Fibroblast of lung (primary cell): ENCODE measurements around the gene RPL35A. TPM values are rescaled to one million over a fixed set of nuclear protein-coding genes. Genes with fewer than 3 reads are reported as not detected.
"Not testable (repeated sequence)": the region's sequence is repeated elsewhere in the genome, so short reads cannot be mapped to it uniquely, and the experiment has no call there.

Experiments used
- DNase-seq, 2 donors: peaks; one replicate each; pipeline versions ENCODE4 v3.0.0 to v3.0.0-alpha.2; 2010; ENCODE audit warnings: low read depth in 2 of 2
- H2AFZ ChIP-seq: 2 replicates; pipeline ENCODE4 v1.5.1; 2012; ENCODE audit warnings: low read length, control low read depth, inconsistent platforms
- H3K27ac ChIP-seq: 2 replicates; pipeline ENCODE4 v1.5.1; 2011; ENCODE audit warnings: low read length, control low read depth; ENCODE audit not compliant: insufficient read depth
- H3K27me3 ChIP-seq: 2 replicates; pipeline ENCODE4 v1.5.1; 2011; ENCODE audit warnings: mild to moderate bottlenecking, low read length; ENCODE audit not compliant: control insufficient read depth, insufficient read depth
- H3K36me3 ChIP-seq: 2 replicates; pipeline ENCODE4 v1.5.1; 2011; ENCODE audit warnings: low read length; ENCODE audit not compliant: control insufficient read depth, insufficient read depth
- H3K4me1 ChIP-seq: 2 replicates; pipeline ENCODE4 v1.5.1; 2011; ENCODE audit warnings: low read length; ENCODE audit not compliant: control insufficient read depth, insufficient read depth; ENCODE audit errors: extremely low read depth
- H3K4me2 ChIP-seq: 2 replicates; pipeline ENCODE4 v1.5.1; 2011; ENCODE audit warnings: low read length, control low read depth; ENCODE audit not compliant: insufficient read depth; ENCODE audit errors: extremely low read depth
- H3K4me3 ChIP-seq, 4 experiments: fragments of 200-600 bp in 1 of 4; sonication (generic) in 1 of 4; replicated peaks in 1 of 4; 2 replicates each; pipeline ENCODE4 v1.5.1; 2011 to 2016; ENCODE audit warnings: low read length in 4 of 4, low read depth in 3 of 4, mild to moderate bottlenecking in 3 of 4, control low read depth in 2 of 4, inconsistent platforms in 1 of 4, mixed read lengths in 1 of 4; ENCODE audit not compliant: insufficient read depth in 1 of 4; ENCODE audit errors: control extremely low read depth in 1 of 4
- H3K79me2 ChIP-seq: 2 replicates; pipeline ENCODE4 v1.5.1; 2012; ENCODE audit warnings: mild to moderate bottlenecking, low read length, inconsistent platforms; ENCODE audit not compliant: control insufficient read depth, insufficient read depth
- H3K9ac ChIP-seq: 2 replicates; pipeline ENCODE4 v1.5.1; 2011; ENCODE audit warnings: mild to moderate bottlenecking, low read length, control low read depth; ENCODE audit not compliant: insufficient read depth
- H3K9me3 ChIP-seq: 2 replicates; pipeline ENCODE4 v1.5.1; 2012; ENCODE audit warnings: low read depth, low read length; ENCODE audit not compliant: control insufficient read depth, insufficient read depth
- H4K20me1 ChIP-seq: 2 replicates; pipeline ENCODE4 v1.5.1; 2011; ENCODE audit warnings: low read length; ENCODE audit not compliant: control insufficient read depth, insufficient read depth; ENCODE audit errors: extremely low read depth
- CTCF ChIP-seq, 2 donors: IDR thresholded peaks in 1 of 2; conservative IDR thresholded peaks in 1 of 2; 1 replicate in 1 of 2; 2 replicates in 1 of 2; pipeline ENCODE4 v1.5.1; 2011 to 2012; ENCODE audit warnings: low read length in 2 of 2, control low read depth in 1 of 2, inconsistent platforms in 1 of 2, low read depth in 1 of 2, mild to moderate bottlenecking in 1 of 2
- EZH2 ChIP-seq: IDR thresholded peaks from 2 replicates; pipeline ENCODE4 v1.5.1; 2012; ENCODE audit warnings: low read length, control low read depth, mild to moderate bottlenecking; ENCODE audit errors: missing control alignments
- polyA plus RNA-seq, 2 donors: library from polyadenylated mRNA; depleted of rRNA in 1 of 2; stranded (reverse) in 1 of 2; unstranded in 1 of 2; fragments of >200 nt; gene quantifications; 2 replicates each; pipeline ENCODE4 v1.2.1, GENCODE V29; 2011 to 2012; ENCODE audit warnings: missing spikeins in 1 of 2
- total RNA-seq: library from RNA; depleted of rRNA; stranded (reverse); fragments of >200 nt; gene quantifications from 2 replicates; pipeline ENCODE4 v1.2.1, GENCODE V29; 2014

RPL35A gene
- total and polyA plus RNA-seq, 2 donors (not counting 1 experiment from before 2014, with no cell fraction given) = 535 to 937 TPM

DNA sequence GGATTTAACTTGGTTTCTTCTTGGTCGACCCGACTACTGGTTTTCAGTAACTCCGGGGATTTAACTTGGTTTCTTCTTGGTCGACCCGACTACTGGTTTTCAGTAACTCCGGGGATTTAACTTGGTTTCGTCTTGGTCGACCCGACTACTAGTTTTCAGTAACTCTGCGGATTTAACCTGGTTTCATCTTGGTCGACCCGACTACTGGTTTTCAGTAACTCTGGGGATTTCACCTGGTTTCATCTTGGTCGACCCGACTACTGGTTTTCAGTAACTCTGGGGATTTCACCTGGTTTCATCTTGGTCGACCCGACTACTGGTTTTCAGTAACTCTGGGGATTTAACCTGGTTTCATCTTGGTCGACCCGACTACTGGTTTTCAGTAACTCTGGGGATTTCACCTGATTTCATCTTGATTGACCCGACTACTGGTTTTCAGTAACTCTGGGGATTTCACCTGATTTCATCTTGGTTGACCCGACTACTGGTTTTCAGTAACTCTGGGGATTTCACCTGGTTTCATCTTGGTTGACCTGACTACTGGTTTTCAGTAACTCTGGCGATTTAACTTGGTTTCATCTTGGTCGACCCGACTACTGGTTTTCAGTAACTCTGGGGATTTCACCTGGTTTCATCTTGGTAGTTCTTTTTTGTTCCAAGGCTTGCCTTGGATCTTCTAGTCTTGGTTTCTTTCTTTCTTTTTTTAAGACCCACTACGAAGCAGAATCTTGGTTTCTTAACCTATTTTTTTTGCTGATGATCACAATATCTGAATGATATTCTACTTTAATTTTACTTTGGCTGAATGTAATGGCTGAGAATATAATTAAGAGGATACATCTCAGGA, 28.3 kb upstream of the RPL35A start:
- H3K79me2 ChIP-seq, H4K20me1 ChIP-seq, H3K9me3 ChIP-seq, H3K4me2 ChIP-seq, DNase-seq, H3K9ac ChIP-seq, H3K36me3 ChIP-seq, H3K4me1 ChIP-seq, H3K4me3 ChIP-seq, H3K27me3 ChIP-seq, H2AFZ ChIP-seq, H3K27ac ChIP-seq: not testable (repeated sequence)

GRCh38 chr3:197926418-197926817, 23.6 kb upstream of the RPL35A start:
- no peaks in the 10 kb centered on the region for H3K79me2 ChIP-seq
- no peak for TF ChIP-seq CTCF (conservative IDR thresholded peaks at IDR 0.05 in 1 of 2, IDR thresholded peaks at IDR 0.05 in 1 of 2; ENCODE audit: low read depth in 1 of 2, low read length in 2 of 2)
- no peak for TF ChIP-seq EZH2
- H3K27ac ChIP-seq = no peak overlapping the region
- H3K9ac ChIP-seq = no peak overlapping the region
- H3K4me1 ChIP-seq = no peaks in the 10 kb centered on the region
- no peaks in the 10 kb centered on the region for H3K9me3 ChIP-seq
- no peaks in the 10 kb centered on the region for H3K36me3 ChIP-seq
- no peak overlapping the region for H2AFZ ChIP-seq
- H3K4me2 ChIP-seq = no peak overlapping the region
- no peak overlapping the region for H3K4me3 ChIP-seq
- no peaks in the 10 kb centered on the region for H4K20me1 ChIP-seq
- no peak for DNase-seq
- H3K27me3 ChIP-seq = no peaks in the 10 kb centered on the region

GRCh38 chr3:197927578-197927977, 22.4 kb upstream of the RPL35A start:
- not testable (repeated sequence) for H3K4me1 ChIP-seq, H3K4me2 ChIP-seq, H3K4me3 ChIP-seq, H2AFZ ChIP-seq, H3K27me3 ChIP-seq, H3K36me3 ChIP-seq, H3K27ac ChIP-seq, H3K9me3 ChIP-seq, DNase-seq, H3K79me2 ChIP-seq, H4K20me1 ChIP-seq, H3K9ac ChIP-seq

DNA sequence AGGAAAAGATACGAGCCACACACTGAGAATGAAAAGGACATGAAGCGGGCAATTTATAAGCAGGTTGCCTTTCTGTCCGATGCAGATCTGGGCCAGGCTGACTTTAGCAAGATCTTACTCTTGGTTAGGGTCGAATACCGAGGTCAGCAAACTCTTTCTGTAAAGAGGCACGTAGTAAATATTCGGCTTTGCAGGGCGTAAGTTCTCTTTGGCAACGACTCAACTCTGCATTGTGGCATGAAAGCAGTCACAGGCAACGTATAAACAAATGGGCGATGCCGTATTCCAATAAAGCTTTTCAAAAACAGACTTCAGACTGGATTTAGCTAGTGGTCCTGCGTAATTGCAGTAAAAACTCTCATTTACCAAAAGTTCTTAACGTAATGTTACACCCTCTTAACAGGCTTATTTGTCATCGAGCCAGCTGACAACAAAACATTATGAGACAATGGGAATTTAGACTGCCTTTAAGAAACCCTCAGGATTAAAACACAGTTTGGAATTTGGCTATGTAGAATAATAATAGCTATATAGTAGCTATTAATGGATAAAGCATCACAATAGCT, 13.1 kb upstream of the RPL35A start:
- Histone ChIP-seq H3K4me1 (no peaks in the 10 kb centered on the region), H3K36me3 (no peaks in the 10 kb centered on the region), H4K20me1 (no peaks in the 10 kb centered on the region), H3K4me3 (no peak overlapping the region), H3K9me3 (no peaks in the 10 kb centered on the region), H2AFZ (peak overlapping the region; percentile 54), H3K4me2 (no peak overlapping the region), H3K79me2 (no peaks in the 10 kb centered on the region), H3K27me3 (no peaks in the 10 kb centered on the region), H3K27ac (no peak overlapping the region), H3K9ac (no peak overlapping the region)
- peak in 1 of 2 donors; percentile 62 for DNase-seq
- TF ChIP-seq CTCF (conservative IDR thresholded peaks at IDR 0.05 in 1 of 2, IDR thresholded peaks at IDR 0.05 in 1 of 2; ENCODE audit: low read depth in 1 of 2, low read length in 2 of 2) = no peak
- TF ChIP-seq EZH2 = no peak
